ENCODE measurements around the gene PDLIM5.

PDLIM5 gene

GRCh38 chr4:94698187-94698586, 246.4 kb downstream of the PDLIM5 start:
- no peak for TF ChIP-seq CTCF (IDR thresholded peaks at IDR 0.05)

- no peak for TF ChIP-seq CTCF (IDR thresholded peaks at IDR 0.05)
These were observed 248.6 kb downstream of the PDLIM5 start for GRCh38 chr4:94700298-94700697.

GRCh38 chr4:94701631-94702300, 250.0 kb downstream of the PDLIM5 start:
- no peak for TF ChIP-seq CTCF (IDR thresholded peaks at IDR 0.05)

- no peak for TF ChIP-seq CTCF (IDR thresholded peaks at IDR 0.05)
These were observed 259.9 kb downstream of the PDLIM5 start for GRCh38 chr4:94711635-94712034.

GRCh38 chr4:94714365-94715160, 262.8 kb downstream of the PDLIM5 start:
- no peak for TF ChIP-seq CTCF (IDR thresholded peaks at IDR 0.05)

- TF ChIP-seq CTCF (IDR thresholded peaks at IDR 0.05), result no peak
These were observed 264.0 kb downstream of the PDLIM5 start for GRCh38 chr4:94715726-94716125.
